ENCODE measurements around the gene BCAM. TPM values are rescaled to one million over a fixed set of nuclear protein-coding genes. Genes with fewer than 3 reads are reported as not detected.

Gene BCAM
- polyA plus RNA-seq, 1 donor from 2014 or later: 0.54 TPM

GRCh38 chr19:44794610-44795009 lies 14.3 kb upstream of the BCAM start:
- TF ChIP-seq REST (IDR thresholded peaks at IDR 0.05; ENCODE audit: borderline replicate concordance) (no peak), RAD21 (conservative IDR thresholded peaks at IDR 0.05) (no peak), SMC3 (conservative IDR thresholded peaks at IDR 0.05; ENCODE audit: poor library complexity) (no peak), TAF1 (IDR thresholded peaks at IDR 0.05; ENCODE audit: low read depth) (no peak), EP300 (conservative IDR thresholded peaks at IDR 0.05; ENCODE audit: poor library complexity, severe bottlenecking) (no peak), MXI1 (conservative IDR thresholded peaks at IDR 0.05; ENCODE audit: poor library complexity, severe bottlenecking) (no peak), CTCF (IDR thresholded peaks at IDR 0.05; ENCODE audit: poor library complexity, severe bottlenecking) (no peak), POLR2AphosphoS5 (IDR thresholded peaks at IDR 0.05) (no peak), EZH2 (IDR thresholded peaks at IDR 0.05; ENCODE audit: borderline replicate concordance, insufficient read depth, low read length, poor library complexity, severe bottlenecking) (no peak)
- no peaks in the 10 kb centered on the region for H3K9me2 ChIP-seq (ENCODE audit: insufficient read depth, low read length)

GRCh38 chr19:44795398-44795987 lies 13.4 kb upstream of the BCAM start:
- Histone ChIP-seq H3K36me3 (ENCODE audit: insufficient read depth, low read length) (no peaks in the 10 kb centered on the region), H3K9ac (ENCODE audit: low read length) (no peak overlapping the region), H3F3A (ENCODE audit: insufficient read depth, low read length, poor library complexity, severe bottlenecking) (no peaks in the 10 kb centered on the region), H2AFZ (ENCODE audit: low read depth, low read length) (no peak overlapping the region), H3K27ac (ENCODE audit: low read length) (no peak overlapping the region), H3K79me2 (replicated peaks; ENCODE audit: insufficient read depth, low read length) (no peaks in the 10 kb centered on the region), H3K9me3 (ENCODE audit: low read length) (no peaks in the 10 kb centered on the region), H3K4me3 (ENCODE audit: low read length) (no peak overlapping the region), H3K27me3 (ENCODE audit: insufficient read depth, low read depth, low read length) (no peaks in the 10 kb centered on the region), H3K9me2 (ENCODE audit: insufficient read depth, low read length) (no peaks in the 10 kb centered on the region), H3K4me2 (ENCODE audit: low read length) (no peak overlapping the region), H4K20me1 (ENCODE audit: insufficient read depth) (no peaks in the 10 kb centered on the region)
- TF ChIP-seq SMC3 (conservative IDR thresholded peaks at IDR 0.05; ENCODE audit: poor library complexity): no peak
- no peak for TF ChIP-seq EZH2 (IDR thresholded peaks at IDR 0.05; ENCODE audit: borderline replicate concordance, insufficient read depth, low read length, poor library complexity, severe bottlenecking)
- no peak for TF ChIP-seq RAD21 (conservative IDR thresholded peaks at IDR 0.05)
- no peak for TF ChIP-seq TAF1 (IDR thresholded peaks at IDR 0.05; ENCODE audit: low read depth)
- no peak for TF ChIP-seq REST (IDR thresholded peaks at IDR 0.05; ENCODE audit: borderline replicate concordance)
- no peak for TF ChIP-seq MXI1 (conservative IDR thresholded peaks at IDR 0.05; ENCODE audit: poor library complexity, severe bottlenecking)

More at GRCh38 chr19:44794610-44795009, 14.3 kb upstream of the BCAM start:
- Histone ChIP-seq H3K36me3 (ENCODE audit: insufficient read depth, low read length) (no peaks in the 10 kb centered on the region), H3K9me3 (ENCODE audit: low read length) (no peaks in the 10 kb centered on the region), H3F3A (ENCODE audit: insufficient read depth, low read length, poor library complexity, severe bottlenecking) (no peaks in the 10 kb centered on the region), H3K79me2 (replicated peaks; ENCODE audit: insufficient read depth, low read length) (no peaks in the 10 kb centered on the region), H3K4me2 (ENCODE audit: low read length) (no peak overlapping the region), H4K20me1 (ENCODE audit: insufficient read depth) (no peaks in the 10 kb centered on the region), H2AFZ (ENCODE audit: low read depth, low read length) (no peak overlapping the region), H3K27ac (ENCODE audit: low read length) (no peak overlapping the region), H3K4me3 (ENCODE audit: low read length) (no peak overlapping the region), H3K27me3 (ENCODE audit: insufficient read depth, low read depth, low read length) (no peaks in the 10 kb centered on the region), H3K9ac (ENCODE audit: low read length) (no peak overlapping the region)

Measured in neural cell (in vitro differentiated cells).